Right lobe of liver (tissue), 4 donors: ENCODE results near the gene CEACAM5.

Source experiments
- POLR2A ChIP-seq: fragments of 450-650 bp; IDR thresholded peaks from one replicate; pipeline ENCODE4 v1.6.1; 2017; ENCODE audit warnings: antibody characterized with exemption, mild to moderate bottlenecking
- TF ChIP-seq, protein P1 (sequence below), 4 donors: fragments of 200-600 bp in 3 of 4; fragments of 450-650 bp in 1 of 4; IDR thresholded peaks; one replicate each; pipeline versions ENCODE4 v1.5.1 to v1.8.0; 2016 to 2022; ENCODE audit warnings: antibody characterized with exemption in 4 of 4, mild to moderate bottlenecking in 2 of 4
- donor health status: DM: no; HTN: no; CAD: no.
- donor health status: DM: no; HTN: no; CAD: no.
- donor health status: DM: no; HTN: yes; CAD: no.

- TF ChIP-seq, protein P1, sequence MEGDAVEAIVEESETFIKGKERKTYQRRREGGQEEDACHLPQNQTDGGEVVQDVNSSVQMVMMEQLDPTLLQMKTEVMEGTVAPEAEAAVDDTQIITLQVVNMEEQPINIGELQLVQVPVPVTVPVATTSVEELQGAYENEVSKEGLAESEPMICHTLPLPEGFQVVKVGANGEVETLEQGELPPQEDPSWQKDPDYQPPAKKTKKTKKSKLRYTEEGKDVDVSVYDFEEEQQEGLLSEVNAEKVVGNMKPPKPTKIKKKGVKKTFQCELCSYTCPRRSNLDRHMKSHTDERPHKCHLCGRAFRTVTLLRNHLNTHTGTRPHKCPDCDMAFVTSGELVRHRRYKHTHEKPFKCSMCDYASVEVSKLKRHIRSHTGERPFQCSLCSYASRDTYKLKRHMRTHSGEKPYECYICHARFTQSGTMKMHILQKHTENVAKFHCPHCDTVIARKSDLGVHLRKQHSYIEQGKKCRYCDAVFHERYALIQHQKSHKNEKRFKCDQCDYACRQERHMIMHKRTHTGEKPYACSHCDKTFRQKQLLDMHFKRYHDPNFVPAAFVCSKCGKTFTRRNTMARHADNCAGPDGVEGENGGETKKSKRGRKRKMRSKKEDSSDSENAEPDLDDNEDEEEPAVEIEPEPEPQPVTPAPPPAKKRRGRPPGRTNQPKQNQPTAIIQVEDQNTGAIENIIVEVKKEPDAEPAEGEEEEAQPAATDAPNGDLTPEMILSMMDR (IDR thresholded peaks at IDR 0.05), result no peak
- TF ChIP-seq POLR2A, result no peak
Measured at GRCh38 chr19:41739361-41739760, 30.9 kb downstream of the CEACAM5 start.
